Measurements from ENCODE around the gene RASA3.
"Not testable (repeated sequence)": the region's sequence is repeated elsewhere in the genome, so short reads cannot be mapped to it uniquely, and the experiment has no call there.

The RASA3 gene

GRCh38 chr13:114106991-114107685, 25.3 kb downstream of the RASA3 start:
- no peak for DNase-seq
- in situ Hi-C loops (cut with MboI; ENCODE audit: low pct_unique_long_range_greater_than_20kb, low sequenced_read_pairs): loop anchor here (10.0 kb wide), 1 partner anchor 152 kb away; no protein-coding TSS in a partner anchor

- no peak for DNase-seq
- in situ Hi-C loops (cut with MboI; ENCODE audit: low pct_unique_long_range_greater_than_20kb, low sequenced_read_pairs): loop anchor here (10.0 kb wide), 1 partner anchor 152 kb away; no protein-coding TSS in a partner anchor
These were observed 25.9 kb downstream of the RASA3 start for GRCh38 chr13:114106526-114106925.

GRCh38 chr13:114105521-114106225, 26.8 kb downstream of the RASA3 start:
- in situ Hi-C loops (cut with MboI; ENCODE audit: low pct_unique_long_range_greater_than_20kb, low sequenced_read_pairs): loop anchor here (10.0 kb wide), 1 partner anchor 151 kb away; no protein-coding TSS in a partner anchor
- no peak for DNase-seq

GRCh38 chr13:114104655-114105520, 27.5 kb downstream of the RASA3 start:
- no peak for DNase-seq
- in situ Hi-C loops (cut with MboI; ENCODE audit: low pct_unique_long_range_greater_than_20kb, low sequenced_read_pairs): loop anchor here (10.0 kb wide), 1 partner anchor 150 kb away; no protein-coding TSS in a partner anchor

- in situ Hi-C loops (cut with MboI; ENCODE audit: low pct_unique_long_range_greater_than_20kb, low sequenced_read_pairs): loop anchor here (10.0 kb wide), 1 partner anchor 149 kb away; no protein-coding TSS in a partner anchor
- DNase-seq: no peak
These were observed 28.4 kb downstream of the RASA3 start for GRCh38 chr13:114103801-114104654.

- in situ Hi-C loops (cut with MboI; ENCODE audit: low pct_unique_long_range_greater_than_20kb, low sequenced_read_pairs): loop anchor here (10.0 kb wide), 1 partner anchor 148 kb away; no protein-coding TSS in a partner anchor
- not testable (repeated sequence) for DNase-seq
These were observed 29.2 kb downstream of the RASA3 start for GRCh38 chr13:114103289-114103621.

GRCh38 chr13:114102521-114103288, 29.7 kb downstream of the RASA3 start:
- DNase-seq: no peak
- in situ Hi-C loops (cut with MboI; ENCODE audit: low pct_unique_long_range_greater_than_20kb, low sequenced_read_pairs): loop anchor here (10.0 kb wide), 1 partner anchor 148 kb away; no protein-coding TSS in a partner anchor

GRCh38 chr13:114102131-114102520, 30.3 kb downstream of the RASA3 start:
- in situ Hi-C loops (cut with MboI; ENCODE audit: low pct_unique_long_range_greater_than_20kb, low sequenced_read_pairs): loop anchor here (10.0 kb wide), 1 partner anchor 147 kb away; no protein-coding TSS in a partner anchor
- no peak for DNase-seq

- in situ Hi-C loops (cut with MboI; ENCODE audit: low pct_unique_long_range_greater_than_20kb, low sequenced_read_pairs): loop anchor here (10.0 kb wide), 1 partner anchor 147 kb away; no protein-coding TSS in a partner anchor
These were observed 30.9 kb downstream of the RASA3 start for GRCh38 chr13:114101358-114102130.

GRCh38 chr13:114100446-114101357, 31.7 kb downstream of the RASA3 start:
- no peak for DNase-seq
- in situ Hi-C loops (cut with MboI; ENCODE audit: low pct_unique_long_range_greater_than_20kb, low sequenced_read_pairs): loop anchor here (10.0 kb wide), 1 partner anchor 146 kb away; no protein-coding TSS in a partner anchor

More at GRCh38 chr13:114101358-114102130, 30.9 kb downstream of the RASA3 start:
- DNase-seq: no peak

- in situ Hi-C loops (cut with MboI; ENCODE audit: low pct_unique_long_range_greater_than_20kb, low sequenced_read_pairs): loop anchor here (10.0 kb wide), 1 partner anchor 145 kb away; no protein-coding TSS in a partner anchor
- DNase-seq: no peak
These were observed 32.4 kb downstream of the RASA3 start for GRCh38 chr13:114099918-114100445.

- in situ Hi-C loops (cut with MboI; ENCODE audit: low pct_unique_long_range_greater_than_20kb, low sequenced_read_pairs): no loop called here
- DNase-seq: peak; percentile 18
These were observed 33.2 kb downstream of the RASA3 start for GRCh38 chr13:114099191-114099590.

- in situ Hi-C loops (cut with MboI; ENCODE audit: low pct_unique_long_range_greater_than_20kb, low sequenced_read_pairs); DNase-seq: not testable (repeated sequence)
These were observed 33.8 kb downstream of the RASA3 start for GRCh38 chr13:114098689-114099056.

- DNase-seq: no peak
- in situ Hi-C loops (cut with MboI; ENCODE audit: low pct_unique_long_range_greater_than_20kb, low sequenced_read_pairs): no loop called here
These were observed 34.3 kb downstream of the RASA3 start for GRCh38 chr13:114097893-114098688.
